ENCODE data around the gene C12orf43. TPM values are rescaled to one million over a fixed set of nuclear protein-coding genes. Genes with fewer than 3 reads are reported as not detected.

C12orf43 gene
- total RNA-seq, 6 experiments from 2014 or later, result 16.6 to 20.3 (median 19.3) TPM

GRCh38 chr12:120984351-120984898, 31.9 kb downstream of the C12orf43 start:
- no peak for DNase-seq
- Mint-ChIP-seq H3K4me1 (ENCODE audit: low read depth) (no peaks in the 10 kb centered on the region), H3K36me3 (ENCODE audit: low read depth) (no peaks in the 10 kb centered on the region), H3K4me3 (no peak overlapping the region), H3K27ac (no peak overlapping the region), H3K27me3 (ENCODE audit: insufficient read depth) (peaks cover 7% of the 10 kb centered on the region), H3K9me3 (no peaks in the 10 kb centered on the region)
- TF ChIP-seq CTCF (IDR thresholded peaks at IDR 0.05), result no peak

GRCh38 chr12:120983759-120984158, 32.5 kb downstream of the C12orf43 start:
- no peak for TF ChIP-seq CTCF (IDR thresholded peaks at IDR 0.05)
- Mint-ChIP-seq H3K4me1 (ENCODE audit: low read depth) (no peaks in the 10 kb centered on the region), H3K9me3 (no peaks in the 10 kb centered on the region), H3K36me3 (ENCODE audit: low read depth) (no peaks in the 10 kb centered on the region), H3K27me3 (ENCODE audit: insufficient read depth) (peaks cover 3% of the 10 kb centered on the region), H3K4me3 (no peak overlapping the region), H3K27ac (no peak overlapping the region)
- DNase-seq, result no peak

- Mint-ChIP-seq H3K27ac (no peak overlapping the region), H3K27me3 (ENCODE audit: insufficient read depth) (peaks cover 4% of the 10 kb centered on the region), H3K4me1 (ENCODE audit: low read depth) (no peaks in the 10 kb centered on the region), H3K4me3 (no peak overlapping the region), H3K36me3 (ENCODE audit: low read depth) (no peaks in the 10 kb centered on the region), H3K9me3 (no peaks in the 10 kb centered on the region)
- no peak for DNase-seq
- TF ChIP-seq CTCF (IDR thresholded peaks at IDR 0.05), result no peak
Measured at GRCh38 chr12:120982659-120983058, 33.6 kb downstream of the C12orf43 start.

GRCh38 chr12:120981407-120981941, 34.8 kb downstream of the C12orf43 start:
- Mint-ChIP-seq H3K27ac (no peak overlapping the region), H3K36me3 (ENCODE audit: low read depth) (no peaks in the 10 kb centered on the region), H3K4me1 (ENCODE audit: low read depth) (no peaks in the 10 kb centered on the region), H3K4me3 (no peak overlapping the region), H3K27me3 (ENCODE audit: insufficient read depth) (peaks cover 4% of the 10 kb centered on the region), H3K9me3 (no peaks in the 10 kb centered on the region)
- TF ChIP-seq CTCF (IDR thresholded peaks at IDR 0.05), result no peak
- no peak for DNase-seq

- no peak overlapping the region for H3K4me3 Mint-ChIP-seq
- no peak for TF ChIP-seq CTCF (IDR thresholded peaks at IDR 0.05)
- no peaks in the 10 kb centered on the region for H3K4me1 Mint-ChIP-seq (ENCODE audit: low read depth)
- no peaks in the 10 kb centered on the region for H3K9me3 Mint-ChIP-seq
- H3K27ac Mint-ChIP-seq, result no peak overlapping the region
- no peaks in the 10 kb centered on the region for H3K36me3 Mint-ChIP-seq (ENCODE audit: low read depth)
- no peak for DNase-seq
- H3K27me3 Mint-ChIP-seq (ENCODE audit: insufficient read depth), result peaks cover 4% of the 10 kb centered on the region
Measured at GRCh38 chr12:120980800-120981368, 35.4 kb downstream of the C12orf43 start.
